Stimulated activated CD4-positive, alpha-beta T cell treated with anti-CD3 and anti-CD28 coated beads, Interleukin-4, amount 100 ng/mL, for 4 hours (primary cell): ENCODE measurements around the gene RNASEL.
"Not testable (repeated sequence)": the region's sequence is repeated elsewhere in the genome, so short reads cannot be mapped to it uniquely, and the experiment has no call there.

Experiments used
- DNase-seq, 2 experiments: peaks; one replicate each; pipeline ENCODE4 v3.0.0-alpha.2; 2020

Gene RNASEL

DNA sequence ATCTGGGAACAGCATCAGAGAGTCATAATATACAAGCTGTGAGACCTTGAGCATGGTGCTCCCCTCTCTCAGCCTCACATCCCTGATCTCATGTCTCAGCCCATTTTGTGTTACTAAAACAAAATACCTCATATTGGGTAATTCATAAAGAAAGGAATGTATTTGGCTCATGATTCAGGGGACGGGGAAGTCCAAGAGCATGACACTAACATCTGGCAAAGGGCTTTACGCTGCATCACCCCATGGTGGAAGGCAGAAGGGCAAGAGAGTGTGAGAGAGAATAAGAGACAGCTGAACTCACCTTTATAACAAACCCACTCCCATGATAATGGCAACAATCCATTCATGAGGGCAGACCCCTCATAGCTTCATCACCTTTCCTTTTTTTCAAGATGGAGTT is 36.5 kb downstream of the RNASEL start:
- no peak for DNase-seq

DNA sequence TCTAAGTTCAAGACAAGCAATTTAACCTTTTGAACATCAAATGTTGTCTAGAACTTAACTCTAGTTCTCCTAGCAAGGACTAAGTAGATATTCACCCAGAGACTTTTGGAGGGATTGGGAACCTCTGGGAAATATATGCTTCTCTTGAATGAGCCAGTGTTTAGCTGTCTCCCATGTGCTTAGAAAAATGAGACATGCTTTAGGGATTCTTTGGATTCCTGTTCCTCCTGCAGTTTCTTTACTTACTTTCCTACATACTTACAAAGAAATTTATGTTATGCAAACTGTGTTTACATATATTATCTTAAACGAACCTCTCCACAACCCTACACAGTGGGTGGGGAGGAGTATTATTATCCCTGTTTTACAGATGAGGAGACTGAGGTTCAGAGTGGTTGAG is 39.2 kb downstream of the RNASEL start:
- DNase-seq = no peak

DNA sequence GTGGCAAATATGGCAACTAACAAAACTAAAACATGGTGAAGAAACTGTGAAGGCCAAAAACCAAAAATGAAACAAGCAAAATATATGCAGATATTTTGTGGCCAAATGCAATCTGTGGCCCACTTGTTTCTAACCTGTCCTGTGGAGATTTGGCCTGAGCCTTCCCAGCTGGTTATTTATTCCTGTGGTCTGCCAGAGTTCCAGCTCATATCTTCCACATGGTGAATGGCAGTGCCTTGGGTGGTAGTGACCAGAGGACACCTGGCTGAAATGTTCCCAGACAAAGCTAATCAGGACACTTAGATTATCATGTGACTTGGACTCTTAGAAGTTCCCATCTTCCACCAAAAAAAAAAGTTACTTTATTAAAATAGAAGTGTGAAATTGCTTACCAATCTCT is 39.7 kb downstream of the RNASEL start:
- no peak for DNase-seq

DNA sequence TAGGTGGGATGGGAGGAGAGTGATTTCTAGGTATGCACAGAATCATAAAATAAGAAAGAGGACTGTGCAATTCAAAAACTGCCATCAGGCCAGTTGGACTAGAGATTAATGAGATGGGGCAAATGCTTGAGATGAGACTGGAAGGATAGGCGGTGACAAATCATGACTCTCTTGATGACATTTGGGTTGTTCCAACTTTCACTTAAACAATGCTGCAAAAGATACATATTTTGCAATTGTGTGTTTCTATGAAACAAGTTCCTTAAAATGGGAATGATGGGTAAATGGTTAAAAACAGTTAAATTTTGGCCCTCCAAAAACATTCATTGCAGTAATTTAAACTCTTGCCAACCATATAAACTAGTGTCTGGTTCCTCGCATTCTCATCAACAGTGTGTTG is 55.2 kb downstream of the RNASEL start:
- no peak for DNase-seq

DNA sequence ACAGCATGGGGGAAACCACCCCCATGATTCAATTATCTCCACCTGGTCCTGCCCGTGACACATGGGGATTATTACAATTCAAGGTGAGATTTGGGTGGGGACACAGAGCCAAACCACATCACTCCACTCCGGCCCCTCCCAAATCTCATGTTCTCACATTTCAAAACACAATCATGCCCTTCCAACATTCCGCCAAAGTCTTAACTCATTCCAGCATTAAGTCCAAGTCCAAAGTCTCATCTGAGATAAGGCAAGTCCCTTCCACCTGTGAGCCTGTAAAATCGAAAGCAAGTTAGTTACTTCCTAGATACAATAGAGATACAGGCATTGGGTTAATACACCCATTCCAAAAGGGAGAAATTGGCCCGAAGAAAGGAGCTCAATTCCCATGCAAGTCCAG is 60.9 kb downstream of the RNASEL start:
- DNase-seq = not testable (repeated sequence)

DNA sequence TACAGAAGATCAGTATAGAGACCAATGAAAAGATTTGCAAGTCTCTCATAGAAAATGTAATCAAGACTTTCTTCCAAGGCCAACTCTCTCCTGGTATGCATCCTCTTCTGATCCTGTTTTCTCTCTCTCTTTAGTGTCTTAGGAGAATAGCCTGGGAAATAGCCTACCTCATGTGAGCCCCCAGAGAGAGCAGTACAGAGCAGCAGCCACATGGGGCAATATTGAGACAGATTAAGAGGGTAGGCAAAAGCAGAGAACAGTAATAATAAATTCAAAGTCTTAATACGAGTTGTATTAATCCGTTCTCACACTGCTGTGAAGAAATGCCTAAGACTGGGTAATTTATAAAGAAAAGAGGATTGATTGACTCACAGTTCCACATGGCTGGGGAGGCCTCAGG is 61.4 kb downstream of the RNASEL start:
- no peak for DNase-seq

DNA sequence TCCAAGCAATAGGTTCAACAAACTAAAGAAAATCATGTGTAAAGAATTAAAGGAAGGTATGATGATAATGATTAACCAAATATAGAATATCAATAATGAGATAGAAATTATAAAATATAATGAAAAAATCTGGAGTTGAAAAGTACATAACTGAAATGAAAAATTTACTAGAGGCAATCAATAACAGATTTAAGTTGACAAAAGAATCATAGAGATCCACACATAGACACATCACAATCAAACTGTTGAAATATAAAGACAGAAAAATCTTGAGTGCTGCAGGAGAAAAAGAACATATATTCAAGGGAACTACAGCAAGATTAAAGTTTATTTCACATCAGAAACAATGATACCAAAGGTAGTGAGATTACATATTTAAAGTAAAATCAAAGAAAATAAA is 63.7 kb downstream of the RNASEL start:
- DNase-seq = no peak
